ENCODE measurements around the gene TBC1D9B. TPM values are rescaled to one million over a fixed set of nuclear protein-coding genes. Genes with fewer than 3 reads are reported as not detected.

TBC1D9B gene
- total RNA-seq: 100 to 1,000 TPM in 3 of 4 donors, 10 to 100 TPM in 1; 97.5 to 177 (median 116) TPM

- Histone ChIP-seq H3K27ac (peak within 1 kb of the TSS; percentile 81), H3K27me3 (no peaks in the 10 kb centered on the region), H3K4me3 (peak within 1 kb of the TSS; percentile 63), H3K4me1 (peaks cover 34% of the 10 kb centered on the region), H3K9me3 (no peaks in the 10 kb centered on the region), H3K36me3 (peaks cover 19% of the 10 kb centered on the region)
- peak in 1 of 2 donors; percentile 79 for DNase-seq (ENCODE audit: low spot score in 2 of 2)
- TF ChIP-seq POLR2A (IDR thresholded peaks at IDR 0.05): peak in 1 of 2 donors; percentile 11
- peak; percentile 17 to 41 for TF ChIP-seq CTCF (IDR thresholded peaks at IDR 0.05)
- no peak for TF ChIP-seq POLR2AphosphoS5 (IDR thresholded peaks at IDR 0.05)
- 2% methylated on average over 21 of the region's 105 CpGs for whole genome bisulfite sequencing
These were observed at the start of gene TBC1D9B for GRCh38 chr5:179907556-179908324. Gene TBC1D9B, minus strand, starts transcription at chr5:179907897. Its CDS starts 76 bp downstream, at chr5:179907821.

- TF ChIP-seq CTCF (IDR thresholded peaks at IDR 0.05) (no peak), POLR2A (IDR thresholded peaks at IDR 0.05) (no peak), POLR2AphosphoS5 (IDR thresholded peaks at IDR 0.05) (no peak), EP300 (IDR thresholded peaks at IDR 0.05) (no peak)
- H3K36me3 ChIP-seq: peaks cover 11% of the 10 kb centered on the region
- H3K4me1 ChIP-seq: no peaks in the 10 kb centered on the region
- H3K27me3 ChIP-seq: no peaks in the 10 kb centered on the region
- no peak for DNase-seq (ENCODE audit: low spot score in 2 of 2)
- WGBS: 92% methylated on average over 2 of the region's 2 CpGs
- H3K27ac ChIP-seq: no peak overlapping the region
- no peaks in the 10 kb centered on the region for H3K9me3 ChIP-seq
- H3K4me3 ChIP-seq: no peak overlapping the region
These were observed 47.9 kb upstream of the TBC1D9B start for GRCh38 chr5:179955630-179956029.

GRCh38 chr5:179955062-179955461 lies 47.4 kb upstream of the TBC1D9B start:
- no peak overlapping the region for H3K27ac ChIP-seq
- H3K27me3 ChIP-seq: no peaks in the 10 kb centered on the region
- H3K4me1 ChIP-seq: no peaks in the 10 kb centered on the region
- 88% methylated on average over 6 of the region's 6 CpGs for WGBS
- peaks cover 11% of the 10 kb centered on the region for H3K36me3 ChIP-seq
- no peaks in the 10 kb centered on the region for H3K9me3 ChIP-seq
- no peak for DNase-seq (ENCODE audit: low spot score in 2 of 2)
- H3K4me3 ChIP-seq: no peak overlapping the region
- no peak for TF ChIP-seq POLR2A (IDR thresholded peaks at IDR 0.05)
- no peak for TF ChIP-seq EP300 (IDR thresholded peaks at IDR 0.05)

GRCh38 chr5:179954434-179954833 lies 46.7 kb upstream of the TBC1D9B start:
- TF ChIP-seq CTCF (IDR thresholded peaks at IDR 0.05) (no peak), POLR2AphosphoS5 (IDR thresholded peaks at IDR 0.05) (no peak), EP300 (IDR thresholded peaks at IDR 0.05) (no peak), POLR2A (IDR thresholded peaks at IDR 0.05) (no peak)
- H3K4me1 ChIP-seq: no peaks in the 10 kb centered on the region
- no peak overlapping the region for H3K4me3 ChIP-seq
- no peak for DNase-seq (ENCODE audit: low spot score in 2 of 2)
- no peaks in the 10 kb centered on the region for H3K9me3 ChIP-seq
- no peaks in the 10 kb centered on the region for H3K27me3 ChIP-seq
- WGBS: 89% methylated on average over 6 of the region's 6 CpGs
- no peak overlapping the region for H3K27ac ChIP-seq
- H3K36me3 ChIP-seq: peaks cover 11% of the 10 kb centered on the region

DNA sequence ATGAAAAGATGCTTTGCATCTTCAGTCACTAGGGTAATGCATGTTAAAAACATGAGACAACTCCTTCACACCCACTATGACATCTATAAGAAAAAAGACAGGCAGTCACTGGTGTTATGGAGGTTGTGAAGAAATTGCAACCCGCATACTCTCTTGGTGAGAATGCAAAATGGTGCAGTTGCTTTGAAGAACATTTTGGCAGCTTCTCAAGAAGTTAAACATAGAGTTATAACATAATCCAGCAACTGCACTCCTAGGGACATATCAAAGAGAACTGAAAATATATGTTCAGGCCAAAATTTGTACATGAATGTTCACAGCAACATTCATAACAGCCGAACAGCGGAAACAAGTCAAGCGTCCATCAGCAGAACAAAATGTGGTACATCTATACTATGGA lies 46.3 kb upstream of the TBC1D9B start:
- 93% methylated on average over 4 of the region's 4 CpGs for WGBS
- no peak overlapping the region for H3K4me3 ChIP-seq

More for the DNA sequence above, 46.3 kb upstream of the TBC1D9B start:
- Histone ChIP-seq H3K9me3 (no peaks in the 10 kb centered on the region), H3K27me3 (no peaks in the 10 kb centered on the region), H3K36me3 (peaks cover 11% of the 10 kb centered on the region), H3K4me1 (no peaks in the 10 kb centered on the region), H3K27ac (no peak overlapping the region)
- TF ChIP-seq POLR2A (IDR thresholded peaks at IDR 0.05) (no peak), POLR2AphosphoS5 (IDR thresholded peaks at IDR 0.05) (no peak), CTCF (IDR thresholded peaks at IDR 0.05) (no peak), EP300 (IDR thresholded peaks at IDR 0.05) (no peak)
- no peak for DNase-seq (ENCODE audit: low spot score in 2 of 2)
